ENCODE results near the gene FBXO41.

The FBXO41 gene

GRCh38 chr2:73272270-73272669 is 12.0 kb downstream of the FBXO41 start:
- H3K27ac Mint-ChIP-seq = no peak overlapping the region
- H3K4me3 Mint-ChIP-seq = no peak overlapping the region
- peaks cover 8% of the 10 kb centered on the region for H3K9me3 Mint-ChIP-seq
- no peak for DNase-seq
- H3K36me3 Mint-ChIP-seq (ENCODE audit: low read depth) = peaks cover 15% of the 10 kb centered on the region
- TF ChIP-seq, protein P1, sequence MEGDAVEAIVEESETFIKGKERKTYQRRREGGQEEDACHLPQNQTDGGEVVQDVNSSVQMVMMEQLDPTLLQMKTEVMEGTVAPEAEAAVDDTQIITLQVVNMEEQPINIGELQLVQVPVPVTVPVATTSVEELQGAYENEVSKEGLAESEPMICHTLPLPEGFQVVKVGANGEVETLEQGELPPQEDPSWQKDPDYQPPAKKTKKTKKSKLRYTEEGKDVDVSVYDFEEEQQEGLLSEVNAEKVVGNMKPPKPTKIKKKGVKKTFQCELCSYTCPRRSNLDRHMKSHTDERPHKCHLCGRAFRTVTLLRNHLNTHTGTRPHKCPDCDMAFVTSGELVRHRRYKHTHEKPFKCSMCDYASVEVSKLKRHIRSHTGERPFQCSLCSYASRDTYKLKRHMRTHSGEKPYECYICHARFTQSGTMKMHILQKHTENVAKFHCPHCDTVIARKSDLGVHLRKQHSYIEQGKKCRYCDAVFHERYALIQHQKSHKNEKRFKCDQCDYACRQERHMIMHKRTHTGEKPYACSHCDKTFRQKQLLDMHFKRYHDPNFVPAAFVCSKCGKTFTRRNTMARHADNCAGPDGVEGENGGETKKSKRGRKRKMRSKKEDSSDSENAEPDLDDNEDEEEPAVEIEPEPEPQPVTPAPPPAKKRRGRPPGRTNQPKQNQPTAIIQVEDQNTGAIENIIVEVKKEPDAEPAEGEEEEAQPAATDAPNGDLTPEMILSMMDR (IDR thresholded peaks at IDR 0.05) = no peak
- H3K27me3 Mint-ChIP-seq (ENCODE audit: low read depth, poor library complexity) = peaks cover 67% of the 10 kb centered on the region
- peaks cover 10% of the 10 kb centered on the region for H3K4me1 Mint-ChIP-seq

GRCh38 chr2:73269686-73270465 is 14.4 kb downstream of the FBXO41 start:
- TF ChIP-seq, protein P1 (IDR thresholded peaks at IDR 0.05) = no peak
- Mint-ChIP-seq H3K27me3 (ENCODE audit: low read depth, poor library complexity) (peaks cover 66% of the 10 kb centered on the region), H3K27ac (no peak overlapping the region), H3K4me3 (peak overlapping the region; percentile 7), H3K9me3 (peaks cover 8% of the 10 kb centered on the region), H3K36me3 (ENCODE audit: low read depth) (peaks cover 15% of the 10 kb centered on the region), H3K4me1 (peaks cover 10% of the 10 kb centered on the region)
- no peak for DNase-seq

DNA sequence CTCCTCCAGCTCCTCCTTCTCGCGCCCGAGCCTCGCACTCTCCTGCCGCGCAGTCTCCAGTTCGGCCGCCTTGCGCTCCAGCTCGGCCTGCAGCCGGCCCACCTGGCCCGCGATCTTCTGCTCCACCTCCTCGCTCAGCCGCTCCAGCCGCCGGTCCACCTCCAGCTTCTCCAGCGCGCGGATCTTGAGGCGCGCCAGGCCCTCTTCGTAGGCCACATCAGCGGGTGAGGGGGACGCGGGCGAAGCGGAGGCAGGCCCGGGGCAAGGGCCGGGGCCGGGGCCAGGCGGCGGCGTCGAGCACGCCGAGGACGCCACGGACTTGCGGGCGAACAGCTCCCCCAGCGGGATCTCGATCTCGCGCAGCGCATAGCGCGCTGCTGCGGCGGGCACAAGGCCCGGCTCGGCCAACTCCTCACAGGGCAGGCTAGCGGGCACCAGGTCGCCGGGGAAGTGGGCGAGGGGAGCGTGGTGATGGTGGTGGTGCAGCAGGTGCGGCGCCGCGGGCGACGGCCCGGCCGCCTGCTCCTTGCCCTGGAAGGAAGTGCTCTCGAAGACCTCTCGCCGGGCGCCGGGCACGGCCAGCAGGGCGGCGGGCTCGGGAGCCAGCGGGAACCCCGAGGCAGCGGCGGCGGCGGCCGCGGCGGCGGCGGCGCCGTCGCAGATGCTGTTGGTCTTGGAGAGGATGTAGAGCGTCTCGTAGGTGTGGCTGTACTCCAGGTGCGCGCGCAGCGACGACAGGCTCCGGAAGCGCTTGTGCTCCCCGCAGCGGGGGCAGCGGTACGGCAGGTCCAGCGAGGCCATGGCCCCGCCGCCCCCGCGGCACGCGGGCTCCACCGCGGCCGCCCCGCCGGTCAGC is 15.2 kb downstream of the FBXO41 start:
- TF ChIP-seq, protein P1 (IDR thresholded peaks at IDR 0.05) = peak; percentile 28
- Mint-ChIP-seq H3K4me3 (peak overlapping the region; percentile 53), H3K27me3 (ENCODE audit: low read depth, poor library complexity) (peaks cover 68% of the 10 kb centered on the region), H3K36me3 (ENCODE audit: low read depth) (peaks cover 12% of the 10 kb centered on the region), H3K9me3 (peaks cover 5% of the 10 kb centered on the region), H3K4me1 (peaks cover 10% of the 10 kb centered on the region), H3K27ac (no peak overlapping the region)
- peak; percentile 62 for DNase-seq

DNA sequence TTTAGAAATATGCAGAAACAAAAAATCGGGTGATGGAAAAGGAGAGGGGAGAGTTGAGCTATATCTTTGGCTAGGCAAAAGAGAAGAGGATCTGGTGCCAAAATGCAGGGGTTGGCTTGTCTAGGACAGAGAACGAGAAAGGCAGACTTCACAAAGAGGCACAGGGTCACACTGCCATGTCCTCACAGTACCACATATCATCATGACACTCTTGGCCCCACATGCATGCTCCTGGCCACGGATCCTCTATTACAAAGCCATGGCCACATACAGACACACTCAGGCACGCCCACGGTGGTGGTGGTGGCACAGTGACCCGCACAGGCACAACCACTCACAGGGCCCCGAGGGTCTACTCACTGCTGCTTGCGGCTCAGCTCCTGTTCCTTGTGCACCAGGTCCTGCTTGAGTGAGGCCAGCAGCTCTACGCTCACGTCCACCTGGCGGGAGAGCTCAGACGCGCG is 15.9 kb downstream of the FBXO41 start:
- Mint-ChIP-seq H3K36me3 (ENCODE audit: low read depth) (peaks cover 8% of the 10 kb centered on the region), H3K4me1 (peaks cover 10% of the 10 kb centered on the region), H3K9me3 (no peaks in the 10 kb centered on the region), H3K27me3 (ENCODE audit: low read depth, poor library complexity) (peaks cover 64% of the 10 kb centered on the region), H3K4me3 (peak overlapping the region; percentile 53), H3K27ac (no peak overlapping the region)
- TF ChIP-seq, protein P1 (IDR thresholded peaks at IDR 0.05) = no peak
- no peak for DNase-seq

DNA sequence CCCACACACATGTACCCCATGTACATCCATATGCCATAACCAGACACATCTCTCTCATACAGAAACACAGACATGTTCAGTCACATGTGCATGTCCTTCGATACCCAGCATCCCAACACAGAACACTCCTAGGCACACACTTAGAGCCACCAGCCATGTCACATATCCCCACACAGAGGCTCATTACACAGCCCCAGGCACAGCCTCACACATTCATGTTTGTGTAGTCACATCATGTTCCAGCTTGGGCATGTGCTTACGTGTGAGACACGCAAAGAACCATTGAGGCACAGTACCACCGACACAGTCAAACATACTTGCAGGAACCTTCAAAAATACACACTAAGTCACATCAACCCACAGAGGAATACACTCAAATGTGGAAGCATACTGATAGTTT is 17.3 kb downstream of the FBXO41 start:
- Mint-ChIP-seq H3K9me3 (no peaks in the 10 kb centered on the region), H3K36me3 (ENCODE audit: low read depth) (peaks cover 8% of the 10 kb centered on the region), H3K4me3 (no peak overlapping the region), H3K27me3 (ENCODE audit: low read depth, poor library complexity) (peaks cover 60% of the 10 kb centered on the region), H3K27ac (no peak overlapping the region), H3K4me1 (peaks cover 10% of the 10 kb centered on the region)
- DNase-seq = no peak
- TF ChIP-seq, protein P1 (IDR thresholded peaks at IDR 0.05) = no peak
